CD4-positive, alpha-beta T cell treated with Interleukin-4 for 4 hours (primary cell): ENCODE measurements around the gene CCDC159.

Experiments used
- DNase-seq: peaks from one replicate; pipeline ENCODE4 v3.0.0-alpha.2; 2020

Gene CCDC159

DNA sequence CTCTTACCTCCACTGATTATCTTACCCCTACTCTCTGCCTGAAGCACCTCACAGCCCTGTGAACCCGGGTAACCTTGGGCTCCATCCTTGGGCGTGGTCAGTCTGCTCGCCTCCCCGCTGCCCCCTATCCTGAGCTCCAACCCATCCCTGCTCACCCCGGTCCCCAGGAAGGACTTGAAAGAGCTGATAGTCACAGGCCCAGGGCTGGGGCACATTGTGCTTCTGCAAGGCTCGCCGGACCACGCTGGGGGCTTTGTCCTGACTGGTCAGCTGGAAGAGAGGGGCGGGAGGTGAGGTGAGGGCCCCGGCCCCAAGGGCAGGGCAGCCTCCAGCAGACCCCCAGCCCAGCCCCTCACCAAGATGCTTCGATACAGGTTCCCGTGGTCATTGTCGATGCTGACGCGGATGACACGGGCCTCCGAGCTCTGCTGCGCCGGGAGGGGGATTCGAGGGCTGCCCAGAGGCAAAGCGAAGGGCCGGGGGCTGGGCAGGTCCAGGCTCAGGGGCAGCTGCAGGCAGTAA lies 50.8 kb downstream of the CCDC159 start:
- no peak for DNase-seq

DNA sequence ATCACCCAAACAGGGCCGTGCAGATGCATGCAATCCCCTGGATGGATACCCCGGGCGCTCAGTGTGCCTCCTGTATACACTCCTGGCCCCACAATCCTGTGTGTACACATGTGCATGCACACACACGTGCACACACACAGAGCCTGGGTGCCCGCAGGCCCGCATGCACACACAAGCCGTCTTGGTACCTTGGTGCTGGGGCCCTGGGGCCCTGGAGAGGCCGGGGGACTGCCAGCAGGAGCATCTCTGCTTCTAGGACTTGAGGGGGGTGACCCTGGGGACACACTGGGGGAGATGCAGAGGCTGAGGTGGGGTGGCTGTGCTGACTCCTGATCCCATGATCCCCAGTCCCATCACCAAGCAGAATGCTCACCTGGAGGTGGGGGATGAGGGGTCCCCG lies 53.3 kb downstream of the CCDC159 start:
- DNase-seq, result no peak

DNA sequence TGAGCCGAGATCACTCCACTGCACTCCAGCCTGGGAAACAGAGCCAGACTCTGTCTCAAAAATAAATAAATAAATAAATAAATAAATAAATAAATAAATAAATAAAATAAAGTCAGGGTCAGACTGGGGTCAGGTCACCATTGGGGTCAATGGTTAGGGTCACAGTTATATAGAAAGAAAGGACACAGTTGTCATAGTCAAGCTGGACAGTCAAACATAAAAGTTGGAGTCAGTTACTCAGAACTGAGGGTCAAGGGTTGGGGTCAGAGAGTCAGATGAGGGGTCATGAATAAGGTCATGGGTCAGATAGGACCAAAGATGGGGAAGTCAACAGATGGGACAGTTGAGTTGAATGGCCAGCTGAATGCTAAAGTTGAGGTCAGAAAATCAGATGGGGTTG lies 54.5 kb downstream of the CCDC159 start:
- DNase-seq, result no peak

DNA sequence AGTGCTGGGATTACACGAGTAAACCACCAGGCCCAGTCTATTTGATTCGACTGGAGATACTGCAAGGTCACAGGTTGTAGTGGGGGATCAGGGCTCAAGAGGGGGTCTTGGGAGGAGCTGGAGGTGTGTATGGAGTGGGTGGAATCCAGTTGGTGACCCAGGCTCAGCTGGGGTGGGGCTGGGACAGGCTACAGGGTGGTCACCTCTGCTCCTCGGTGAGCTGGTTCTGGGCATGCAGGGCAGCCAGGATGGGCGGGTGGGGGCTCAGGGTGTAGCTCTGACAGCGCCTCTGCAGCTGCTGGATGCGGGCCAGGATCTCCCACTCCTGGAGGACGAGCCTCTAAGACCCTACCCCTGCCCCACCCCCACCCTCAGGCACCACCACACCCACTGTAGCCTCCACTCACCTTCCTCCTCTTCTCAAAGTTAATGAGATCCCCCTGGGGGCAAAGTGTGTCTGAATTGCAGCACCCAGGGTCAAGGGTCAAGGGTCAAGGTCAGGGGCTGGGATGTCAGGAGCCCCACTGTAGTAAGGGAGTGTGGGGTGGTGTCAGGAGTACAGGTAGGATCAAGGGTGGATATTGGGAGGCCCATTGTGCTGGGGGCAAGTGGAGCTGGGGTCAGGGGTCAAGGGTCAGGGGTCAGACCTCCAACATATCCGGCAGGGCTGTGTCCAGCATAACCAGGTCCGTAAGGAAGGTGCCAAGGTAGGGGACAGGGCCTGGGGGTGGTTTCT lies 55.7 kb downstream of the CCDC159 start:
- no peak for DNase-seq
